ENCODE measurements around the gene RBFOX2.

GRCh38 chr22:35835267-35835997, 193.2 kb downstream of the RBFOX2 start:
- no peak for TF ChIP-seq CTCF (conservative IDR thresholded peaks at IDR 0.05; ENCODE audit: low read depth in 2 of 2)
- TF ChIP-seq ZNF331 (CRISPR knock-in tag; IDR thresholded peaks at IDR 0.05; ENCODE audit: low read depth): no peak
- no peak for TF ChIP-seq POLR2AphosphoS5 (IDR thresholded peaks at IDR 0.05; ENCODE audit: low read depth)
- TF ChIP-seq JUNB (IDR thresholded peaks at IDR 0.05; ENCODE audit: unreplicated experiment): no peak
- no peak for TF ChIP-seq REST (IDR thresholded peaks at IDR 0.05; ENCODE audit: unreplicated experiment)
- no peak for TF ChIP-seq EZH2phosphoT487 (IDR thresholded peaks at IDR 0.05; ENCODE audit: unreplicated experiment)
- no peak for TF ChIP-seq EZH2 (IDR thresholded peaks at IDR 0.05; ENCODE audit: low read depth, unreplicated experiment)
- TF ChIP-seq CREB1 (CRISPR knock-in tag; IDR thresholded peaks at IDR 0.05; ENCODE audit: low read depth): no peak
- TF ChIP-seq NANOG (IDR thresholded peaks at IDR 0.05; ENCODE audit: borderline replicate concordance): no peak
- TF ChIP-seq ETS1 (IDR thresholded peaks at IDR 0.05): no peak
- TF ChIP-seq STAT1 (IDR thresholded peaks at IDR 0.05; ENCODE audit: unreplicated experiment): no peak
- TF ChIP-seq ZNF462 (CRISPR knock-in tag; IDR thresholded peaks at IDR 0.05): no peak
- TF ChIP-seq ZNF114 (CRISPR knock-in tag; IDR thresholded peaks at IDR 0.05): no peak

All from GM23338 (cell line).